MV-4-11 (cell line): Measurements from ENCODE around the gene PGM1.

Source experiments
- DNase-seq: peaks from one replicate; lab custom pipeline; 2025; lab: John Stamatoyannopoulos, UW

The PGM1 gene

DNA sequence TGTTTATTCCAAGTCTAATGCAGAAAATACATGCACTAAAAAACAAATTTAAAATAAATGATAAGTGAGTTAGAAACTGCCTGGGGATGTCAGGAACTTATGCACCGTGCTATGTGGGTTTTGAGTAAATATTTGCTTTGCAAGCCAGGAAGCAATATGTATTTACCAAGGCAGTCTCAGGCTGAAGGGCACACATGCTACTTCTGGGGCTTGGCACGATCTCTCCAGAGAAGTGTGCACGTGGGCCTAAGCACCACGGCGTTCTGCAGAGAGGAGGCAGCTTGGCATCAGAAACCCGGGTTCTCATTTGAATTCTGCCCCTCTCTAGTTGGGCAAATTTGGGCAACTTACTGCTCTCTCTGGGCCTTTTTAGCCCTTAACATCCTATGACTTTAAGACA lies 108.0 kb downstream of the PGM1 start:
- DNase-seq, result no peak

DNA sequence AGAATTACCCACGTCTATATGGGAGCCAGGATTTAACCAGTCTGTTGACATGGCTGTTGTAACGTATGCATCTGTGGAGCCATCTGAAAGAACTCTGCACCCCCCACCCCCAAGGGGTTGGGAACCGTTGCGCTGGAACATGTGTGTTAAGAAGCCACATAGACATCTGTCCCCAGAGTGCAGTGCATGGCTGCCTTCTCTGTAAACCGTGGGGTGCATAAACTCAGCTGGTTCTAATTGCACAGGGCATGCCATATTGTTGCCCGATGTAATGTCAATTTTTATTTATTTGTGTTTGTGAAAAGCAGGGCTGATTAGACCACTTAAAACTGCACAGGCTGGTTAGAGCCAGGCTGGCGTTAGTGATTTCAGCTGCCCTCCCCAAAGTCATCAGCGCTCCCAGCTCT lies 110.5 kb downstream of the PGM1 start:
- DNase-seq, result no peak

DNA sequence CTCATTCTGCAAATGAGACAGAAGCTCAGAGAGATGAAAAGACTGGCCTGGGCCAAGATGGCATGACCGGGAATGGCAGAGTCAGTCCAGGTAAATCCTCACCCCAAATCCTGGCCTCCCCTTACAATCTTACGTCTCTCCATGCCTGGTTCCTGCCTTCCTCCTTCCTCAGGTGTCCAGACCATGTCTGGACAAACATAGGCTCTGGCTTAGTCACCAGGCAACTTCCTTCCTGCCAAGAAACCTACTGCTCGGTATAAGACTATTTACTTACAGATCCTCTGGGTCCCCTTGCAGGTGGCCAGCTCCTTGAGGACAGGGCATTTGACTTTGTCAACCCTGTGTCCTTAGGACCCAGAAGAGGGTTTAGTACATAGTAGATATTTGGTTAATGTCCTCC lies 111.2 kb downstream of the PGM1 start:
- no peak for DNase-seq

DNA sequence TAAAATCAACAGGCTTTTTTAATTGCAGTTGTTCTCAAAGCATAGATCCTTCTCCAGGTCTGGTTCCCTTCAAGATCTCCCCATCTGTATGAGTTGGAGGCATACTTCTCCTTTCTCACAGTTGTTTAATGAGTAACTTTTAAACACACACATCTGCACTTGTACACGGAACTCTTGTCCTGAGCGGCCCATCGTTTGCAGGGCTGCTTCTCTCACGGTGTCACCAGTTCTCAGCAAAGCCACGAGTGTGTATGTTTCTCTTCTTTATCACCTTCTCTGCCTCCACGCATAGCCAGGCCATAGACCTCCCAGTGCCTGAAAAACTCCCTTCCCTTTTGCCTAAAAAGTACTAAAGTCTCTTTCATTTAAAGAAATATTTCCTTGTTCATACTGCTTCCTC lies 111.9 kb downstream of the PGM1 start:
- DNase-seq, result no peak

DNA sequence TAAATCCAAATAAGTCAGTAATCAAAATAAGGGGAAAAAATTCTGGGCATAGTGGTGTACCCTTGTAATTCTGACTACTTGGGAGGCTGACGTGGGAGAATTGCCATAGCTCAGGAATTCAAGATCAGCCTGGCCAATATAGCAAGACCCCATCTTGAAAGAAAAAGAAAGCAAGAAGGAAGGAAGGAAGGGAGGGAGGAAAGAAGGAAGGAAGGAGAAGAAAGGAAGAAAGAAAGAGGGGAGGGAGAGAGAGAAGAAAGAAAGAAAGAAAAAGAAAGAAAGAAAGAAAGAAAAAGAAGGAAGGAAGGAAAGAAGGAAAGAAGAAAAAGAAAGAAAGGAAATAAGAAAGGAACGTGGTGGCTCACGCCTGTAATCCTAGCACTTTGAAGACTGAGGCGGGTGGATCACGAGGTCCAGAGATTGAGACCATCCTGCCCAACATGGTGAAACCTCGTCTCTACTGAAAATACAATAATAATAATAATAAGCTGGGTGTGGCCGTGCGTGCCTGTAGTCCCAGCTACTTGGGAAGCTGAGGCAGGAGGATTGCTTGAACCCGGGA lies 116.1 kb downstream of the PGM1 start:
- DNase-seq, result no peak
